ENCODE measurements around the gene PRPS1L1. TPM values are rescaled to one million over a fixed set of nuclear protein-coding genes. Genes with fewer than 3 reads are reported as not detected.

The PRPS1L1 gene
- total RNA-seq, 2 experiments from 2014 or later, result not detected

- Mint-ChIP-seq H3K4me1 (no peaks in the 10 kb centered on the region), H3K36me3 (no peaks in the 10 kb centered on the region), H3K4me3 (no peak overlapping the region), H3K9me3 (no peaks in the 10 kb centered on the region), H3K27me3 (peaks cover 6% of the 10 kb centered on the region), H3K27ac (no peak overlapping the region)
- ATAC-seq (ENCODE audit: low read depth), result no peak
- DNase-seq, result no peak
- POLR2A ChIA-PET, result no interaction called here
Observed at GRCh38 chr7:18037609-18038008, 10.0 kb upstream of the PRPS1L1 start.

GRCh38 chr7:18036783-18037182, 9.1 kb upstream of the PRPS1L1 start:
- H3K9me3 Mint-ChIP-seq, result no peaks in the 10 kb centered on the region
- POLR2A ChIA-PET, result no interaction called here
- ATAC-seq (ENCODE audit: low read depth), result no peak
- peaks cover 13% of the 10 kb centered on the region for H3K27me3 Mint-ChIP-seq
- DNase-seq, result no peak
- H3K36me3 Mint-ChIP-seq, result no peaks in the 10 kb centered on the region
- H3K4me1 Mint-ChIP-seq, result no peaks in the 10 kb centered on the region
- no peak overlapping the region for H3K4me3 Mint-ChIP-seq
- H3K27ac Mint-ChIP-seq, result no peak overlapping the region

GRCh38 chr7:18030758-18031157, 3.1 kb upstream of the PRPS1L1 start:
- Mint-ChIP-seq H3K27ac (no peak overlapping the region), H3K36me3 (no peaks in the 10 kb centered on the region), H3K4me3 (no peak overlapping the region), H3K27me3 (peaks cover 15% of the 10 kb centered on the region), H3K4me1 (no peaks in the 10 kb centered on the region), H3K9me3 (no peaks in the 10 kb centered on the region)
- ATAC-seq (ENCODE audit: low read depth), result no peak
- no peak for DNase-seq
- POLR2A ChIA-PET, result no interaction called here

GRCh38 chr7:18020138-18020715, 7.4 kb downstream of the PRPS1L1 start:
- H3K4me3 Mint-ChIP-seq, result no peak overlapping the region
- H3K9me3 Mint-ChIP-seq, result no peaks in the 10 kb centered on the region
- POLR2A ChIA-PET, result no interaction called here
- DNase-seq (no peak), ATAC-seq (ENCODE audit: low read depth) (no peak)
- H3K27me3 Mint-ChIP-seq, result peaks cover 5% of the 10 kb centered on the region
- no peaks in the 10 kb centered on the region for H3K36me3 Mint-ChIP-seq
- H3K27ac Mint-ChIP-seq, result no peak overlapping the region
- H3K4me1 Mint-ChIP-seq, result no peaks in the 10 kb centered on the region

- no peaks in the 10 kb centered on the region for H3K36me3 Mint-ChIP-seq
- no peak for ATAC-seq (ENCODE audit: low read depth)
- no peak for DNase-seq
- no peak overlapping the region for H3K27ac Mint-ChIP-seq
- H3K4me1 Mint-ChIP-seq, result no peaks in the 10 kb centered on the region
- H3K27me3 Mint-ChIP-seq, result peaks cover 5% of the 10 kb centered on the region
- H3K4me3 Mint-ChIP-seq, result no peak overlapping the region
- no peaks in the 10 kb centered on the region for H3K9me3 Mint-ChIP-seq
- POLR2A ChIA-PET, result no interaction called here
Observed at GRCh38 chr7:18019555-18019954, 8.1 kb downstream of the PRPS1L1 start.

GRCh38 chr7:18018296-18019215, 9.1 kb downstream of the PRPS1L1 start:
- H3K9me3 Mint-ChIP-seq, result no peaks in the 10 kb centered on the region
- H3K36me3 Mint-ChIP-seq, result no peaks in the 10 kb centered on the region
- H3K27ac Mint-ChIP-seq, result no peak overlapping the region
- ATAC-seq (ENCODE audit: low read depth) (no peak), DNase-seq (no peak)
- H3K4me3 Mint-ChIP-seq, result no peak overlapping the region
- H3K4me1 Mint-ChIP-seq, result no peaks in the 10 kb centered on the region
- peaks cover 3% of the 10 kb centered on the region for H3K27me3 Mint-ChIP-seq
- POLR2A ChIA-PET, result no interaction called here

GRCh38 chr7:18016547-18017444, 10.8 kb downstream of the PRPS1L1 start:
- Mint-ChIP-seq H3K27me3 (peaks cover 5% of the 10 kb centered on the region), H3K9me3 (no peaks in the 10 kb centered on the region), H3K4me1 (no peaks in the 10 kb centered on the region), H3K4me3 (no peak overlapping the region), H3K36me3 (no peaks in the 10 kb centered on the region), H3K27ac (no peak overlapping the region)
- POLR2A ChIA-PET, result no interaction called here
- DNase-seq (no peak), ATAC-seq (ENCODE audit: low read depth) (no peak)

GRCh38 chr7:18013936-18014335, 13.7 kb downstream of the PRPS1L1 start:
- Mint-ChIP-seq H3K9me3 (peaks cover 2% of the 10 kb centered on the region), H3K27ac (no peak overlapping the region), H3K27me3 (peaks cover 15% of the 10 kb centered on the region), H3K36me3 (no peaks in the 10 kb centered on the region), H3K4me3 (no peak overlapping the region), H3K4me1 (no peaks in the 10 kb centered on the region)
- POLR2A ChIA-PET, result no interaction called here
- ATAC-seq (ENCODE audit: low read depth) (no peak), DNase-seq (no peak)

- Mint-ChIP-seq H3K9me3 (peaks cover 4% of the 10 kb centered on the region), H3K36me3 (no peaks in the 10 kb centered on the region), H3K4me1 (no peaks in the 10 kb centered on the region), H3K4me3 (no peak overlapping the region), H3K27ac (no peak overlapping the region), H3K27me3 (peaks cover 3% of the 10 kb centered on the region)
- DNase-seq, result no peak
- POLR2A ChIA-PET, result no interaction called here
- ATAC-seq (ENCODE audit: low read depth), result no peak
Observed at GRCh38 chr7:18004372-18004771, 23.3 kb downstream of the PRPS1L1 start.

- DNase-seq (no peak), ATAC-seq (ENCODE audit: low read depth) (no peak)
- POLR2A ChIA-PET, result no interaction called here
- Mint-ChIP-seq H3K27ac (no peak overlapping the region), H3K27me3 (peaks cover 5% of the 10 kb centered on the region), H3K4me1 (no peaks in the 10 kb centered on the region), H3K4me3 (no peak overlapping the region), H3K36me3 (no peaks in the 10 kb centered on the region), H3K9me3 (peaks cover 3% of the 10 kb centered on the region)
Observed at GRCh38 chr7:18003286-18003994, 24.2 kb downstream of the PRPS1L1 start.

- POLR2A ChIA-PET, result no interaction called here
- Mint-ChIP-seq H3K4me3 (no peak overlapping the region), H3K9me3 (no peaks in the 10 kb centered on the region), H3K27me3 (peaks cover 7% of the 10 kb centered on the region), H3K36me3 (no peaks in the 10 kb centered on the region), H3K4me1 (no peaks in the 10 kb centered on the region), H3K27ac (no peak overlapping the region)
- ATAC-seq (ENCODE audit: low read depth) (no peak), DNase-seq (no peak)
Observed at GRCh38 chr7:17998692-17999091, 29.0 kb downstream of the PRPS1L1 start.

GRCh38 chr7:17996442-17997223, 31.0 kb downstream of the PRPS1L1 start:
- no peak overlapping the region for H3K4me3 Mint-ChIP-seq
- DNase-seq (no peak), ATAC-seq (ENCODE audit: low read depth) (no peak)
- H3K27ac Mint-ChIP-seq, result no peak overlapping the region
- peaks cover 7% of the 10 kb centered on the region for H3K27me3 Mint-ChIP-seq
- POLR2A ChIA-PET, result no interaction called here
- H3K36me3 Mint-ChIP-seq, result no peaks in the 10 kb centered on the region
- no peaks in the 10 kb centered on the region for H3K4me1 Mint-ChIP-seq
- no peaks in the 10 kb centered on the region for H3K9me3 Mint-ChIP-seq

All from activated naive CD8-positive, alpha-beta T cell treated with anti-CD3 and anti-CD28 coated beads, Interleukin-2, amount 10 ng/mL, durations not matched to agents 7 days and 5 days (primary cell).